HG03378 (cell line): ENCODE data around the gene FAM131A.
"Not testable (repeated sequence)": the region's sequence is repeated elsewhere in the genome, so short reads cannot be mapped to it uniquely, and the experiment has no call there.

ENCODE experiments used
- ATAC-seq: cut with Tn5 transposase; IDR thresholded peaks from one replicate; pipeline ENCODE4 v1.9.1; 2021; ENCODE audit warnings: mild to moderate bottlenecking, moderate library complexity; ENCODE audit not compliant: unreplicated experiment

FAM131A gene

GRCh38 chr3:184338511-184338945 lies 1.1 kb downstream of the FAM131A start:
- no peak for ATAC-seq

DNA sequence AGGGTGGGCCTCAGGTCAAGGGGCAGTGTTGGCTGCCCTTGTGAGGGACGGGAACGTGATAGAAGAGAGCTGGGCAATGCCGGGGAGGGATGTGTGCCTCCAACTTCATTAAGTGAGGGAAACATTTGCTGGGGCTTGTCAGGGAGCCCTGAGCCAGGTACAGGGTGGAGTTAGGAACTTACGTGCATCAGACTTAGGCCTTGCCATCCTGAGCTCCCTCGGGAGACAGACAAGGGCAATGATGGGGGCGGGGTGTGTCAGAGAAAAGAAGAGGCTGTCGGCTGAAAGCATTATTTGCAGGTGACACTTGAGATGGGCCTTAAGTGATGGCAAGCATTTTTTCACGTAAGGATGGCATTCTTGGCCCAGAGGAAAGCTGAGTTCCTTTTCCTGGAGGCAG lies 1.6 kb downstream of the FAM131A start:
- no peak for ATAC-seq

DNA sequence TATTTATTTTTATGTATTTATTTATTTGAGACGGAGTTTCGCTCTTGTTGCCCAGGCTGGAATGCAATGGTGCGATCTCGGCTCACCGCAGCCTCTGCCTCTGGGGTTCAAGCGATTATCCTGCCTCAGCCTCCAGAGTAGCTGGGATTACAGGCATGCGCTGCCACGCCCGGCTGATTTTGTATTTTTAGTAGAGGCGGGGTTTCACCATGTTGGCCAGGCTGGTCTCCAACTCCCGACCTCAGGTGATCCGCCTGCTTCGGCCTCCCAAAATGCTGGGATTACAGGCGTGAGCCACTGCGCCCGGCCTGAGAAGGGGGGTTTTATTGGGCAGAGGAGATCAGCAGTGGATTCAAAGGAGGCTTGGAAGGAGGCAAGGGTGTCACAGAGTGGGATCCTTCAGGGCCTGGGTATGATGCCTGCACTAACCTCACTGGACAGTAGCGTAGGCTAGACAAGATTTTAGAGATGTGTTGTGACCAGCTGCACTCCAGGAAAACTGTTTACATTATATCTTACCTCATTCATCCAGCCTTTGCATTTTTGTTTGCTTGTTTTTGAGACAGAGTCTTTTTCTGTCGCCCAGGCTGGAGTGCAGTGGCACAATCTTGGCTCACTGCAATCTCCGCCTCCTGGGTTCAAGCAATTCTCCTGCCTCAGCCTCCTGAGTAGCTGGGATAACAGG lies 2.2 kb downstream of the FAM131A start:
- not testable (repeated sequence) for ATAC-seq

GRCh38 chr3:184341925-184342324 lies 4.5 kb downstream of the FAM131A start:
- ATAC-seq = no peak

DNA sequence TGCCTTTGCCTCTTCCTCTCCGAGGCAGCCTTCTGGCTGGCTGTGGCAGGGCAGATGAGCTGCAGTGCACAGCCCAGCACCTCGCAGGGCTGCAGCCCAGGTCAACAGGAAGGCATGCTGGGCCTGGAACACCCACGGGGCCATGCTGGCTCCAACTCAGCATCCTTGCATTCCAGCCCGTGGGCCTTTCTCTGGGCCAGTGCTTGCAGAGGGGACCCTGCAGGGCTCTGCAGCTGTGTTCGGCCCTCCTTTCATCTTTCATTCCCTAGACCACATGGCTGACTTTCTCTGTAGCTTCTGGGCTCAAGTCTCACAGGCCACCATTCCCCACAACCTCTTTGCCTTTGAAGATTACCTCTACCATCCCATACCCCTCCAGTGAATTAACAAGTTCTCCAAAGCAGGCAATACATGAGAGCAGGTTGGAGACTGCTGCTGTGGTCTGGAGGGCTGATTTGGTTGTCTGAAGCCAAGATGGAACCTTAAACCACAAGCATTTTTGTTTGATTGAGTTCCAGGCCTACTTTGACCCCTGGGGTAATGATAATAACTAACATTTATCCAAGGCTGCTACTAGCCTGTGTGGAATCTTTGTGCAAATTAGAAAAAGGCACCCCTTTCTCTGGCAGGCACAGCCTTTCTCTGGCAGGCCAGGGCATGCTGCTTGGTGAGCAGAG lies 5.9 kb downstream of the FAM131A start:
- no peak for ATAC-seq

- ATAC-seq = no peak
Measured at GRCh38 chr3:184344579-184345316, 7.3 kb downstream of the FAM131A start.

DNA sequence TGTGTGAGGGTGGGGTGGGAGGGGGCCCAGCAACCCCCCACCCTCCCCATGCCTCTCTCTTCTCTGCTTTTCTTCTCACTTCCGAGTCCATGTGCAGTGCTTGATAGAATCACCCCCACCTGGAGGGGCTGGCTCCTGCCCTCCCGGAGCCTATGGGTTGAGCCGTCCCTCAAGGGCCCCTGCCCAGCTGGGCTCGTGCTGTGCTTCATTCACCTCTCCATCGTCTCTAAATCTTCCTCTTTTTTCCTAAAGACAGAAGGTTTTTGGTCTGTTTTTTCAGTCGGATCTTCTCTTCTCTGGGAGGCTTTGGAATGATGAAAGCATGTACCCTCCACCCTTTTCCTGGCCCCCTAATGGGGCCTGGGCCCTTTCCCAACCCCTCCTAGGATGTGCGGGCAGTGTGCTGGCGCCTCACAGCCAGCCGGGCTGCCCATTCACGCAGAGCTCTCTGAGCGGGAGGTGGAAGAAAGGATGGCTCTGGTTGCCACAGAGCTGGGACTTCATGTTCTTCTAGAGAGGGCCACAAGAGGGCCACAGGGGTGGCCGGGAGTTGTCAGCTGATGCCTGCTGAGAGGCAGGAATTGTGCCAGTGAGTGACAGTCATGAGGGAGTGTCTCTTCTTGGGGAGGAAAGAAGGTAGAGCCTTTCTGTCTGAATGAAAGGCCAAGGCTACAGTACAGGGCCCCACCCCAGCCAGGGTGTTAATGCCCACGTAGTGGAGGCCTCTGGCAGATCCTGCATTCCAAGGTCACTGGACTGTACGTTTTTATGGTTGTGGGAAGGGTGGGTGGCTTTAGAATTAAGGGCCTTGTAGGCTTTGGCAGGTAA lies 8.1 kb downstream of the FAM131A start:
- no peak for ATAC-seq

GRCh38 chr3:184346480-184347190 lies 9.2 kb downstream of the FAM131A start:
- ATAC-seq = no peak

DNA sequence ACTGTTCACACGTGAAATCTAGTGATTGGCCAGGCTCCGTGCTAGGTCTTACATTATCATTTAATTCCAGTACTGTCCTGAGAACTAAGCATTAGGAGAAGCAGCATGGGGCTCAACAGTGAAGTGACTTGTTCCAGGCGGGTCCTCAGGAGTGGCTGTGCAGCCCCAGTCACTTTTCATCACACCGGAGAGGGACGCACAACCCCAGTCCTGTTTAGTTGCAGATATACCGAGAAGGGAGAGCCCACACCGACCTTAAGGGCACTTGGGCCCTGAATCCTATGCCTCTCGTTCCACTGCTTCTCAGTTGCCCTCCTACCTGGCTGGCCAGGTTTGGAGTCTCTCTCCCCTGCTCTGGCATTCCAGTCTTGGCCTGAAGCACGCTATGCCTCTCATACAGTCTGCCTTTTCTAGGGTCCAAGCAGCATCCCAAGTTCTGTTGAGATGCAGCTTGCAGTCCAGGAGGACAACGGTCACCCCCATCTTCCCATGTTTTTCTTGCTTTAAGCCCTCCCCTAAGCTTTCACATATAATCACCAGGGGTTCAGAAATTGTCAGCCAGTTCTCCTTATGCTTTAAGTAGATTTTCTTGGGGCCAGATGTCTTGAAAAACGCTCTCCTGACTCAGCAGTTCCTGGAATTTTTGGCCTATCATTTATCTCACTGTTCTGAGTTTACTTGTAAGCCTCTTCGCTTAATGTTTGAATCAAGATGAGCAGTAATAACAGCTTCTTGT lies 10.1 kb downstream of the FAM131A start:
- no peak for ATAC-seq

GRCh38 chr3:184348057-184348382 lies 10.6 kb downstream of the FAM131A start:
- ATAC-seq = no peak

- no peak for ATAC-seq
Measured at GRCh38 chr3:184349563-184350470, 12.4 kb downstream of the FAM131A start.

DNA sequence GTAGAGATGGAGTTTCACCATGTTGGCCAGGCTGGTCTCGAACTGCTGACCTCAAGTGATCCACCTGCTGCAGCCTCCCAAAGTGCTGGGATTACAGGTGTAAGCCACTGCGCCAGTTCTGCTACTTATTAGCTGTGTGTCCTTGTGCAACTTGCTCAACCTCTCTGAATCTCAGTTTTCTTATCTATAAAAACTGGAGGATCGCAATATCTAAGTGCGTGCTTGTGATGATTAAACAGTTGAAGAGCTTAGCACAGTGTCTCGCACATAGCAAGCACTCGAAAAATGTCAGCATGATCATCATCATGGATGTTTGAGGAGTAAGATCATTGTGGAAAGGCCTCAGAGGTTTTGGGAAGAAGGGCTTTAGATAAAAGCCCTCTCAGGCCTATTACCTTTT lies 13.2 kb downstream of the FAM131A start:
- ATAC-seq = no peak

DNA sequence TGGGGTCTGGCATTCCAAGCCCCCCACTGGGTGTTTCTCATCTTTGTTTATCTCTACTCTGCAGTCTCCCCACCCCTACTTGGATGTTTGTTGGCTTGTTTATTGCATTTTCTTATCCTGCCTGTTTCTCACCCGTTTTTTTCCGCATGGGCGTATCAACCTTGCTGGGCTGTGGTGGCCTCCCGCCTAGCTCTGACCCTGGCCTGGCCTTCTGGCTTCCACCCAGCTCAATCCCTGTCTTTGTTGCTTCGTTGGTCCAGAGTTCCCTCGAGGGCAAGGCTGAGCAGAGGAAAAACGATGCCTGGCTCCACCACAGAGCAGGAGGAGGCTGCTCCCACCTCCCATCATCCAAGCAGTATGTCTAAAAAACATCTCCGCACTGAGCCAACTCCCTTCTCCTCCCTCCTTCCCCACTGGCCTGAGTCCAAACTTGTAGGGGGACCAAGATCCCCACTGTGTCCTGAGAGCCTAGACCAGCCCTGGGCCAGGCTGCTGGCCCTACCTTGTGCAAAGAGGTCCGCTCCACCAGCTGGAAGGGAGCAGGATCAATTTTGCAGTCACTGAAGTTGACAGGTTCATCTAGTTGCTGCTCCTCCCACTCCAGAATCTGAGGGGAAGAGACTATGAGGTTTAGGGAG lies 14.2 kb downstream of the FAM131A start:
- no peak for ATAC-seq

GRCh38 chr3:184352149-184352785 lies 14.9 kb downstream of the FAM131A start:
- no peak for ATAC-seq

GRCh38 chr3:184352897-184353545 lies 15.6 kb downstream of the FAM131A start:
- ATAC-seq = no peak

DNA sequence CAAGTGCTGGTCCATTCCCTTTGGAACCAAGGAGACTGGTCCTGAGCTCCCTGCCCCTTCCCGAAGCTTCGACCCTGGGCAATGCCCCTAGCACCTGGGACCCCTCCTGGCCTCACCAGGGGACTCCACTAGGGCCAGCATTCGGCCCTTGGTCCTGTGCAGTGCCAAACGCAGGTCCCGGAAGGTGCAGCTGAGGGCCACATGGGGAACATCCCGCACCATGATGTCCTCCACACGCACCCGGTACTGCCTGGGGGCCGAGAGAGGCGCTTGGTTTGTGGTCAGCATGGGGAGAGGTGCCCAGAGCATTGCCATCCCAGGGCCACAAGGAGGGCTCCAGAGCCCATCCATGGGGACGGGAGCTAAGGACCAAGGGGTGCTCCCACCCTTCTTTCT lies 16.1 kb downstream of the FAM131A start:
- ATAC-seq = no peak

DNA sequence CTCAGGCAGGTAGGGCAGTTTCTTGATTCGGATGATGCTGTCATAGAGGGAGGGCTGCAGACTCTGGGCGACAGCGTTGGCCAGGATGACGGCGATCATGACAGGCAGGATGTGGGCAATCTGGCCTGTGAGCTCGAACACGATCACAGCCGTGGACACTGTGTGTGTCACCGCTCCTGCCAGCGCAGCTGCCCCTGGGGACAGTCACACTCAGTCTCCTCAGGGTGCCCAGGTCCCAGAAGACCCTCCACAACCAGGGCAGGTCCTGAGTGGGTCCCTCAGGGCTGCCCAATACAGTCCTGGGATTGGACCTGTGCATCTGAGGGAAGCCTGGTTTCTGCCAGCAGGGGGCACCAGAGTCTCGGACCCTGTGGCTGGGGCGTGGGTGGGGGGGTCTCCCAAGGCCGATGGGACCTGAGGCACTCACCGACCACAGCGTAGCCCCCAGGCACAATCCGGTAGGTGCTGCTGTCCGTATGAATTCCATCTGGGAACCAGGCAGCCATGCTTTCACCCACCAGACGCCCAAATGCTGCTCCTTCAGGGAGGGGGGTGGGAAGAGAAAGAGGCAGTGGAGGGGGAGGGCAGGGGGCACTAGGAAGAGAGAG lies 16.8 kb downstream of the FAM131A start:
- no peak for ATAC-seq
